ENCODE results near the gene ATG4B. TPM values are rescaled to one million over a fixed set of nuclear protein-coding genes. Genes with fewer than 3 reads are reported as not detected.

The ATG4B gene
- total and polyA plus RNA-seq, 9 of the 15 experiments (the other 6 are each of a cell fraction or from before 2014, with no cell fraction given): 5.9 to 58.8 (median 35.6) TPM

- TF ChIP-seq TAF7 (tag; IDR thresholded peaks at IDR 0.05): no peak
- no peak for TF ChIP-seq SMARCB1 (IDR thresholded peaks at IDR 0.05; ENCODE audit: insufficient read length, low read depth)
- no peak for TF ChIP-seq ZNF77 (CRISPR knock-in tag; IDR thresholded peaks at IDR 0.05)
- no peak for TF ChIP-seq SRSF9 (IDR thresholded peaks at IDR 0.05; ENCODE audit: borderline replicate concordance, low read depth, low read length)
- TF ChIP-seq, protein P1, sequence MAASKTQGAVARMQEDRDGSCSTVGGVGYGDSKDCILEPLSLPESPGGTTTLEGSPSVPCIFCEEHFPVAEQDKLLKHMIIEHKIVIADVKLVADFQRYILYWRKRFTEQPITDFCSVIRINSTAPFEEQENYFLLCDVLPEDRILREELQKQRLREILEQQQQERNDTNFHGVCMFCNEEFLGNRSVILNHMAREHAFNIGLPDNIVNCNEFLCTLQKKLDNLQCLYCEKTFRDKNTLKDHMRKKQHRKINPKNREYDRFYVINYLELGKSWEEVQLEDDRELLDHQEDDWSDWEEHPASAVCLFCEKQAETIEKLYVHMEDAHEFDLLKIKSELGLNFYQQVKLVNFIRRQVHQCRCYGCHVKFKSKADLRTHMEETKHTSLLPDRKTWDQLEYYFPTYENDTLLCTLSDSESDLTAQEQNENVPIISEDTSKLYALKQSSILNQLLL (CRISPR knock-in tag; IDR thresholded peaks at IDR 0.05; ENCODE audit: borderline replicate concordance): no peak
- TF ChIP-seq HNRNPLL (IDR thresholded peaks at IDR 0.05; ENCODE audit: low read depth, low read length, poor library complexity, severe bottlenecking): peak; percentile 62
- TF ChIP-seq, protein P2, sequence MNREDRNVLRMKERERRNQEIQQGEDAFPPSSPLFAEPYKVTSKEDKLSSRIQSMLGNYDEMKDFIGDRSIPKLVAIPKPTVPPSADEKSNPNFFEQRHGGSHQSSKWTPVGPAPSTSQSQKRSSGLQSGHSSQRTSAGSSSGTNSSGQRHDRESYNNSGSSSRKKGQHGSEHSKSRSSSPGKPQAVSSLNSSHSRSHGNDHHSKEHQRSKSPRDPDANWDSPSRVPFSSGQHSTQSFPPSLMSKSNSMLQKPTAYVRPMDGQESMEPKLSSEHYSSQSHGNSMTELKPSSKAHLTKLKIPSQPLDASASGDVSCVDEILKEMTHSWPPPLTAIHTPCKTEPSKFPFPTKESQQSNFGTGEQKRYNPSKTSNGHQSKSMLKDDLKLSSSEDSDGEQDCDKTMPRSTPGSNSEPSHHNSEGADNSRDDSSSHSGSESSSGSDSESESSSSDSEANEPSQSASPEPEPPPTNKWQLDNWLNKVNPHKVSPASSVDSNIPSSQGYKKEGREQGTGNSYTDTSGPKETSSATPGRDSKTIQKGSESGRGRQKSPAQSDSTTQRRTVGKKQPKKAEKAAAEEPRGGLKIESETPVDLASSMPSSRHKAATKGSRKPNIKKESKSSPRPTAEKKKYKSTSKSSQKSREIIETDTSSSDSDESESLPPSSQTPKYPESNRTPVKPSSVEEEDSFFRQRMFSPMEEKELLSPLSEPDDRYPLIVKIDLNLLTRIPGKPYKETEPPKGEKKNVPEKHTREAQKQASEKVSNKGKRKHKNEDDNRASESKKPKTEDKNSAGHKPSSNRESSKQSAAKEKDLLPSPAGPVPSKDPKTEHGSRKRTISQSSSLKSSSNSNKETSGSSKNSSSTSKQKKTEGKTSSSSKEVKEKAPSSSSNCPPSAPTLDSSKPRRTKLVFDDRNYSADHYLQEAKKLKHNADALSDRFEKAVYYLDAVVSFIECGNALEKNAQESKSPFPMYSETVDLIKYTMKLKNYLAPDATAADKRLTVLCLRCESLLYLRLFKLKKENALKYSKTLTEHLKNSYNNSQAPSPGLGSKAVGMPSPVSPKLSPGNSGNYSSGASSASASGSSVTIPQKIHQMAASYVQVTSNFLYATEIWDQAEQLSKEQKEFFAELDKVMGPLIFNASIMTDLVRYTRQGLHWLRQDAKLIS (CRISPR knock-in tag; IDR thresholded peaks at IDR 0.05): 0 out of 2 replicates have a peak, but pooled peaks have one; percentile 26
- TF ChIP-seq DLX4 (CRISPR knock-in tag; IDR thresholded peaks at IDR 0.05): no peak
- no peak for TF ChIP-seq POLR3A (IDR thresholded peaks at IDR 0.05; ENCODE audit: borderline replicate concordance, extremely low read depth, insufficient read depth, insufficient read length)
- TF ChIP-seq ZNF75A (CRISPR knock-in tag; IDR thresholded peaks at IDR 0.05): no peak
- no peak for TF ChIP-seq NCOA4 (IDR thresholded peaks at IDR 0.05; ENCODE audit: partially characterized antibody)
- TF ChIP-seq BCLAF1 (IDR thresholded peaks at IDR 0.05; ENCODE audit: borderline replicate concordance in 1 of 2, control insufficient read depth in 1 of 2, low read depth in 2 of 2, low read length in 1 of 2): no peak
- no peak for TF ChIP-seq NR4A1 (CRISPR knock-in tag; IDR thresholded peaks at IDR 0.05)
- TF ChIP-seq NR4A1 (tag; IDR thresholded peaks at IDR 0.05): no peak
- no peak for TF ChIP-seq PYGO2 (tag; IDR thresholded peaks at IDR 0.05)
- TF ChIP-seq MYC (IDR thresholded peaks at IDR 0.05; ENCODE audit: low read depth, low read length): peak; percentile 54; the same call in 1 of the 2 replicates
- no peak for TF ChIP-seq MYC (CRISPR knock-in tag; IDR thresholded peaks at IDR 0.05; ENCODE audit: borderline replicate concordance, low read depth)
- peak; percentile 95 for TF ChIP-seq C11orf30 (IDR thresholded peaks at IDR 0.05; ENCODE audit: low read depth)
Measured at GRCh38 chr2:241637018-241637794, at the start of gene ATG4B, which contains the start of gene THAP4 (continued).
